HEK293T (cell line): ENCODE results near the gene ARVCF.

Experiments
- FOXA1 ChIP-seq: fragments of 450-650 bp; IDR thresholded peaks from 2 replicates; pipeline ENCODE4 v1.6.1; 2016; ENCODE audit warnings: mild to moderate bottlenecking
- FOXM1 ChIP-seq: fragments of 450-650 bp; IDR thresholded peaks from 2 replicates; pipeline ENCODE4 v1.6.1; 2017; ENCODE audit warnings: mild to moderate bottlenecking, borderline replicate concordance
- ZNF384 ChIP-seq: fragments of 450-650 bp; IDR thresholded peaks from 2 replicates; pipeline ENCODE4 v1.6.1; 2016

DNA sequence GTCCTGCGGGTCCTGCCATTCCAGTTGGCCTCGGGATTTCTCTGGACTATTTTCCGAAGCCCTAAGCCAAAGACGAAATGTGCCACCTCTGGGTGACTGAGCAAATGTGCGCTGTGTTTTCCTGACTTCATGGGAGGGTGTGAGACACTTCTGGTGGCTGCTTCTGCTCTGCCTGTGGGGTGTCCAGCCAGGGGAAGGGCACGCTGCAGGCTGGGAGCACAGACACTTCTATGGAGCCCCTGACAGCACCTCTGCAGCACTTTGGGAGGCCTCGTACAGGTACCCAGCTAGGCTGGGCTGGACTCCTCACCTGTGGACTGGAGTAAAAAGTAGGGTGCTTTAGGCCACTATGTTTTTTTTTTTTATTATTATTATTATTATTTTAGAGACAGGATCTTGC is 22.0 kb upstream of the ARVCF start:
- TF ChIP-seq ZNF384 (no peak), FOXM1 (no peak), FOXA1 (no peak)
